GM12878 (cell line): ENCODE data around the gene AKR1C4.

ENCODE experiments used
- EP300 ChIP-seq, 2 experiments: fragments of 150-350 bp in 1 of 2; IDR thresholded peaks; 2 replicates each; pipeline ENCODE4 v1.6.1; 2011 to 2012; ENCODE audit warnings: low read depth in 2 of 2, low read length in 2 of 2, borderline replicate concordance in 1 of 2, improper control_type of control experiment in 1 of 2, inconsistent platforms in 1 of 2; ENCODE audit not compliant: control insufficient read depth in 1 of 2
- GABPA ChIP-seq: IDR thresholded peaks from 2 replicates; pipeline ENCODE4 v1.6.1; 2014; ENCODE audit warnings: antibody characterized with exemption, low read depth, mild to moderate bottlenecking, inconsistent platforms
- POLR2A ChIP-seq: IDR thresholded peaks from 2 replicates; pipeline ENCODE4 v1.6.1; 2011; ENCODE audit warnings: low read depth, mild to moderate bottlenecking, low read length
- POLR2AphosphoS5 ChIP-seq: IDR thresholded peaks from 2 replicates; pipeline ENCODE4 v1.6.1; 2011; ENCODE audit warnings: mild to moderate bottlenecking, low read length, inconsistent platforms
- RELA ChIP-seq: fragments of 450-650 bp; IDR thresholded peaks from 2 replicates; pipeline ENCODE4 v1.8.0; 2014; ENCODE audit warnings: borderline replicate concordance; ENCODE audit not compliant: partially characterized antibody
- SIN3A ChIP-seq: IDR thresholded peaks from 2 replicates; pipeline ENCODE4 v1.6.1; 2012; ENCODE audit warnings: low read depth, low read length, improper control_type of control experiment
- SMC3 ChIP-seq: IDR thresholded peaks from 2 replicates; pipeline ENCODE4 v1.6.1; 2011; ENCODE audit warnings: low read length, improper control_type of control experiment, borderline replicate concordance
- ZNF217 ChIP-seq: fragments of 450-650 bp; IDR thresholded peaks from 2 replicates; pipeline ENCODE4 v1.6.1; 2017; ENCODE audit warnings: antibody characterized with exemption, mild to moderate bottlenecking
- TF ChIP-seq, protein P1 (sequence below), 3 experiments: IDR thresholded peaks in 2 of 3; conservative IDR thresholded peaks in 1 of 3; 2 replicates each; pipeline ENCODE4 v1.5.1; 2011; ENCODE audit warnings: low read depth in 3 of 3, low read length in 3 of 3, mild to moderate bottlenecking in 3 of 3, control low read depth in 2 of 3, moderate library complexity in 2 of 3, inconsistent platforms in 1 of 3, mixed read lengths in 1 of 3; ENCODE audit not compliant: control insufficient read depth in 2 of 3, insufficient read depth in 1 of 3; ENCODE audit errors: extremely low read depth in 1 of 3
- TF ChIP-seq, protein P2 (sequence below): fragments of 450-650 bp; formaldehyde crosslinking; IDR thresholded peaks from 2 replicates; pipeline ENCODE4 v1.5.0; 2022; ENCODE audit warnings: mild to moderate bottlenecking, missing genetic modification characterization
- TF ChIP-seq, protein P3 (sequence below): fragments of 450-650 bp; formaldehyde crosslinking; IDR thresholded peaks from 2 replicates; pipeline ENCODE4 v1.4.0; 2020; ENCODE audit warnings: mild to moderate bottlenecking, moderate library complexity

DNA sequence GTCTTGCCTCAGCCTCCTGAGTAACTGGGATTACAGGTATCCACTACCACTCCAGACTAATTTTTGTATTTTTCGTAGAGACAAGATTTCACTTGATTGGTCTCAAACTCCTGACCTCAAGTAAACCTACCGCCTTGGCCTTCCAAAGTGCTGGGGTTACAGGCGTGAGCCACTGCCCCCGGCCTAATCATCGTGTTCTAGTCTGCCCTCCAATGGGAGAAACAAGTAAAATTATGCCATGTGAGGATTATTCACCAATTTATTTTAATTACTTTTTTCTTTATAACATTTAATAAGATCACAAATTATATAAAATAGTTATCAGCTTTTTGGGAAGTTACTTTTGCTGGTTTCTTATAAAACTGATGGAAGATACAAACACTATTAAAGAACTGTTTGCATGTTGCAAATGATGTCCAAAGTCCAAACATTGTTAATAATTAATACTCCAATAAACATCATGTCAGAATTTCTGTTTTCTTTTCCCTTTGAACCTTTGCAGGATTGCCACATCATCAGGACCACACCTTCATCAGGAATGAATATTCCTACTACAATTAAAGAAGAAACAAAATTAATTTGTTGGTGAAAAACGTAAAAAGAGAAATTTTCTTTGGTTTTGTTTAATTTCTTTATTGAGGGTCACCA is 786 bp upstream of the AKR1C4 start:
- TF ChIP-seq, protein P1, sequence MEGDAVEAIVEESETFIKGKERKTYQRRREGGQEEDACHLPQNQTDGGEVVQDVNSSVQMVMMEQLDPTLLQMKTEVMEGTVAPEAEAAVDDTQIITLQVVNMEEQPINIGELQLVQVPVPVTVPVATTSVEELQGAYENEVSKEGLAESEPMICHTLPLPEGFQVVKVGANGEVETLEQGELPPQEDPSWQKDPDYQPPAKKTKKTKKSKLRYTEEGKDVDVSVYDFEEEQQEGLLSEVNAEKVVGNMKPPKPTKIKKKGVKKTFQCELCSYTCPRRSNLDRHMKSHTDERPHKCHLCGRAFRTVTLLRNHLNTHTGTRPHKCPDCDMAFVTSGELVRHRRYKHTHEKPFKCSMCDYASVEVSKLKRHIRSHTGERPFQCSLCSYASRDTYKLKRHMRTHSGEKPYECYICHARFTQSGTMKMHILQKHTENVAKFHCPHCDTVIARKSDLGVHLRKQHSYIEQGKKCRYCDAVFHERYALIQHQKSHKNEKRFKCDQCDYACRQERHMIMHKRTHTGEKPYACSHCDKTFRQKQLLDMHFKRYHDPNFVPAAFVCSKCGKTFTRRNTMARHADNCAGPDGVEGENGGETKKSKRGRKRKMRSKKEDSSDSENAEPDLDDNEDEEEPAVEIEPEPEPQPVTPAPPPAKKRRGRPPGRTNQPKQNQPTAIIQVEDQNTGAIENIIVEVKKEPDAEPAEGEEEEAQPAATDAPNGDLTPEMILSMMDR (IDR thresholded peaks at IDR 0.05 in 2 of 3, conservative IDR thresholded peaks at IDR 0.05 in 1 of 3; ENCODE audit: control insufficient read depth in 2 of 3, extremely low read depth in 1 of 3, insufficient read depth in 1 of 3, low read depth in 3 of 3, low read length in 3 of 3) = no peak
- TF ChIP-seq, protein P2, sequence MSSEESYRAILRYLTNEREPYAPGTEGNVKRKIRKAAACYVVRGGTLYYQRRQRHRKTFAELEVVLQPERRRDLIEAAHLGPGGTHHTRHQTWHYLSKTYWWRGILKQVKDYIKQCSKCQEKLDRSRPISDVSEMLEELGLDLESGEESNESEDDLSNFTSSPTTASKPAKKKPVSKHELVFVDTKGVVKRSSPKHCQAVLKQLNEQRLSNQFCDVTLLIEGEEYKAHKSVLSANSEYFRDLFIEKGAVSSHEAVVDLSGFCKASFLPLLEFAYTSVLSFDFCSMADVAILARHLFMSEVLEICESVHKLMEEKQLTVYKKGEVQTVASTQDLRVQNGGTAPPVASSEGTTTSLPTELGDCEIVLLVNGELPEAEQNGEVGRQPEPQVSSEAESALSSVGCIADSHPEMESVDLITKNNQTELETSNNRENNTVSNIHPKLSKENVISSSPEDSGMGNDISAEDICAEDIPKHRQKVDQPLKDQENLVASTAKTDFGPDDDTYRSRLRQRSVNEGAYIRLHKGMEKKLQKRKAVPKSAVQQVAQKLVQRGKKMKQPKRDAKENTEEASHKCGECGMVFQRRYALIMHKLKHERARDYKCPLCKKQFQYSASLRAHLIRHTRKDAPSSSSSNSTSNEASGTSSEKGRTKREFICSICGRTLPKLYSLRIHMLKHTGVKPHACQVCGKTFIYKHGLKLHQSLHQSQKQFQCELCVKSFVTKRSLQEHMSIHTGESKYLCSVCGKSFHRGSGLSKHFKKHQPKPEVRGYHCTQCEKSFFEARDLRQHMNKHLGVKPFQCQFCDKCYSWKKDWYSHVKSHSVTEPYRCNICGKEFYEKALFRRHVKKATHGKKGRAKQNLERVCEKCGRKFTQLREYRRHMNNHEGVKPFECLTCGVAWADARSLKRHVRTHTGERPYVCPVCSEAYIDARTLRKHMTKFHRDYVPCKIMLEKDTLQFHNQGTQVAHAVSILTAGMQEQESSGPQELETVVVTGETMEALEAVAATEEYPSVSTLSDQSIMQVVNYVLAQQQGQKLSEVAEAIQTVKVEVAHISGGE = no peak
- TF ChIP-seq GABPA = no peak
- no peak for TF ChIP-seq SIN3A
- no peak for TF ChIP-seq SMC3
- TF ChIP-seq ZNF217 = no peak
- no peak for TF ChIP-seq POLR2A
- TF ChIP-seq, protein P3, sequence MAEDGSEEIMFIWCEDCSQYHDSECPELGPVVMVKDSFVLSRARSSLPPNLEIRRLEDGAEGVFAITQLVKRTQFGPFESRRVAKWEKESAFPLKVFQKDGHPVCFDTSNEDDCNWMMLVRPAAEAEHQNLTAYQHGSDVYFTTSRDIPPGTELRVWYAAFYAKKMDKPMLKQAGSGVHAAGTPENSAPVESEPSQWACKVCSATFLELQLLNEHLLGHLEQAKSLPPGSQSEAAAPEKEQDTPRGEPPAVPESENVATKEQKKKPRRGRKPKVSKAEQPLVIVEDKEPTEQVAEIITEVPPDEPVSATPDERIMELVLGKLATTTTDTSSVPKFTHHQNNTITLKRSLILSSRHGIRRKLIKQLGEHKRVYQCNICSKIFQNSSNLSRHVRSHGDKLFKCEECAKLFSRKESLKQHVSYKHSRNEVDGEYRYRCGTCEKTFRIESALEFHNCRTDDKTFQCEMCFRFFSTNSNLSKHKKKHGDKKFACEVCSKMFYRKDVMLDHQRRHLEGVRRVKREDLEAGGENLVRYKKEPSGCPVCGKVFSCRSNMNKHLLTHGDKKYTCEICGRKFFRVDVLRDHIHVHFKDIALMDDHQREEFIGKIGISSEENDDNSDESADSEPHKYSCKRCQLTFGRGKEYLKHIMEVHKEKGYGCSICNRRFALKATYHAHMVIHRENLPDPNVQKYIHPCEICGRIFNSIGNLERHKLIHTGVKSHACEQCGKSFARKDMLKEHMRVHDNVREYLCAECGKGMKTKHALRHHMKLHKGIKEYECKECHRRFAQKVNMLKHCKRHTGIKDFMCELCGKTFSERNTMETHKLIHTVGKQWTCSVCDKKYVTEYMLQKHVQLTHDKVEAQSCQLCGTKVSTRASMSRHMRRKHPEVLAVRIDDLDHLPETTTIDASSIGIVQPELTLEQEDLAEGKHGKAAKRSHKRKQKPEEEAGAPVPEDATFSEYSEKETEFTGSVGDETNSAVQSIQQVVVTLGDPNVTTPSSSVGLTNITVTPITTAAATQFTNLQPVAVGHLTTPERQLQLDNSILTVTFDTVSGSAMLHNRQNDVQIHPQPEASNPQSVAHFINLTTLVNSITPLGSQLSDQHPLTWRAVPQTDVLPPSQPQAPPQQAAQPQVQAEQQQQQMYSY (CRISPR knock-in tag) = no peak
- TF ChIP-seq RELA = no peak
- no peak for TF ChIP-seq POLR2AphosphoS5
- no peak for TF ChIP-seq EP300 (IDR thresholded peaks at IDR 0.05; ENCODE audit: borderline replicate concordance in 1 of 2, control insufficient read depth in 1 of 2, low read depth in 2 of 2, low read length in 2 of 2)
